LNCaP clone FGC (cell line): ENCODE results near the gene KRTAP5-7.
"Not testable (repeated sequence)": the region's sequence is repeated elsewhere in the genome, so short reads cannot be mapped to it uniquely, and the experiment has no call there.

Source experiments
- DNase-seq: peaks from one replicate; pipeline ENCODE4 v3.0.0-alpha.2; 2011; ENCODE audit warnings: low read depth
- H3K4me3 ChIP-seq: 2 replicates; pipeline ENCODE4 v1.5.1; 2011; ENCODE audit warnings: mild to moderate bottlenecking, low read depth, low read length, control low read depth
- TF ChIP-seq, protein P1 (sequence below): IDR thresholded peaks from 2 replicates; pipeline ENCODE4 v1.5.1; 2012; ENCODE audit warnings: mild to moderate bottlenecking; ENCODE audit not compliant: control insufficient read depth, insufficient read depth; ENCODE audit errors: extremely low read depth

Gene KRTAP5-7

DNA sequence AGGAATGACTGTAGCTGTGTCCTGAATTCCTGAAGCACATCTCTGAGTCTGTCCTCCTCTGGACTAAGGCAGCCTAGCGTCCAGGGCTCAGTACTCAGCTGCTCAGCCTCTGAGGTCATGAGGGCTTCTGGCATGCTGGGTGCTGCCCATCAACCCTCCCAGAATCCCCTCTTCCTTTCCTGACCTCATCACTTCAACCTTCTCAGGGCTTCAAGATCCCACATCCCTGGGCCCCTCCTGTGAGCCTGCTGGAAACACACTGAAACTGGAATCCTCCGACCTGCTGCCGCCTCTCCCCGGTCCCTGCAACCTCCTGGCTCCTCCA lies 11.6 kb downstream of the KRTAP5-7 start:
- TF ChIP-seq, protein P1, sequence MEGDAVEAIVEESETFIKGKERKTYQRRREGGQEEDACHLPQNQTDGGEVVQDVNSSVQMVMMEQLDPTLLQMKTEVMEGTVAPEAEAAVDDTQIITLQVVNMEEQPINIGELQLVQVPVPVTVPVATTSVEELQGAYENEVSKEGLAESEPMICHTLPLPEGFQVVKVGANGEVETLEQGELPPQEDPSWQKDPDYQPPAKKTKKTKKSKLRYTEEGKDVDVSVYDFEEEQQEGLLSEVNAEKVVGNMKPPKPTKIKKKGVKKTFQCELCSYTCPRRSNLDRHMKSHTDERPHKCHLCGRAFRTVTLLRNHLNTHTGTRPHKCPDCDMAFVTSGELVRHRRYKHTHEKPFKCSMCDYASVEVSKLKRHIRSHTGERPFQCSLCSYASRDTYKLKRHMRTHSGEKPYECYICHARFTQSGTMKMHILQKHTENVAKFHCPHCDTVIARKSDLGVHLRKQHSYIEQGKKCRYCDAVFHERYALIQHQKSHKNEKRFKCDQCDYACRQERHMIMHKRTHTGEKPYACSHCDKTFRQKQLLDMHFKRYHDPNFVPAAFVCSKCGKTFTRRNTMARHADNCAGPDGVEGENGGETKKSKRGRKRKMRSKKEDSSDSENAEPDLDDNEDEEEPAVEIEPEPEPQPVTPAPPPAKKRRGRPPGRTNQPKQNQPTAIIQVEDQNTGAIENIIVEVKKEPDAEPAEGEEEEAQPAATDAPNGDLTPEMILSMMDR, result no peak
- no peak for DNase-seq
- no peak overlapping the region for H3K4me3 ChIP-seq

DNA sequence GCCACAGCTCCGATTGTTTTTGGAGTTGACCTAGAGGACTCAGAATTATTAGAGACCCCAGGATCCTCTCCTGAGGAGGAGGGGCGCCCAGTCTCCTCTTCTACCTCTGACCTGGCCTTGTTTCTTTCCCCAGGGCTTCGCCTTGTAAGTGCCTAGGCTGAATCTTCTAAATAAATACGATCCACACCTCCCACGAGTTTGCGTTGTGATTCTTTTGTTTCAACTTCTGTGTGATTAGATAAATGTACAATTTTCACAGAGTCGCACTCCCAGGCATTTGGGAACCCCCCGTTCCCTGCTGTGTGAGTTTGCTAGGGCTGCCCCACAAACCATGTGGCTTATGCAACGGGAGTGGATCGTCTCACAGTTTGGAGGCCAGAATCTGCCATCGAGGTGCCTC lies 11.9 kb downstream of the KRTAP5-7 start:
- TF ChIP-seq, protein P1, result no peak
- no peak for DNase-seq
- no peak overlapping the region for H3K4me3 ChIP-seq

DNA sequence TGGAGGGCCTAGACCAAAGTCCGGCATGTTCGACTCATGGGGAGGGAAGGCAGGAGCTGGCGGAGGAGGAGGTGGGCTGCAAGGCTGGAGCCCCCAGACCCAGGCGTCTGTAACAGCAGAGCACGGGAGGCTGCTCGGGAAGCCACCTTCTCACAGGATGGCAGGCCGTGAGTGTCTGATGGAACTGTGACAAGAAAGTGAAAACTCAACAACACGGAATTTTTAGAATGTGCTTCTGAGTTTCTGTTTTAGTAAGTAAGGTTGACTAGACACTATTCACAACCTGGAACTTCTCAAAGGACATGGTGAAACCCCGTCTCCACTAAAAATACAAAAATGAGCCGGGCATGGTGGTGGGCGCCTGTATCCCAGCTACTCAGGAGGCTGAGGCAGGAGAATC lies 12.9 kb downstream of the KRTAP5-7 start:
- H3K4me3 ChIP-seq, DNase-seq: not testable (repeated sequence)

DNA sequence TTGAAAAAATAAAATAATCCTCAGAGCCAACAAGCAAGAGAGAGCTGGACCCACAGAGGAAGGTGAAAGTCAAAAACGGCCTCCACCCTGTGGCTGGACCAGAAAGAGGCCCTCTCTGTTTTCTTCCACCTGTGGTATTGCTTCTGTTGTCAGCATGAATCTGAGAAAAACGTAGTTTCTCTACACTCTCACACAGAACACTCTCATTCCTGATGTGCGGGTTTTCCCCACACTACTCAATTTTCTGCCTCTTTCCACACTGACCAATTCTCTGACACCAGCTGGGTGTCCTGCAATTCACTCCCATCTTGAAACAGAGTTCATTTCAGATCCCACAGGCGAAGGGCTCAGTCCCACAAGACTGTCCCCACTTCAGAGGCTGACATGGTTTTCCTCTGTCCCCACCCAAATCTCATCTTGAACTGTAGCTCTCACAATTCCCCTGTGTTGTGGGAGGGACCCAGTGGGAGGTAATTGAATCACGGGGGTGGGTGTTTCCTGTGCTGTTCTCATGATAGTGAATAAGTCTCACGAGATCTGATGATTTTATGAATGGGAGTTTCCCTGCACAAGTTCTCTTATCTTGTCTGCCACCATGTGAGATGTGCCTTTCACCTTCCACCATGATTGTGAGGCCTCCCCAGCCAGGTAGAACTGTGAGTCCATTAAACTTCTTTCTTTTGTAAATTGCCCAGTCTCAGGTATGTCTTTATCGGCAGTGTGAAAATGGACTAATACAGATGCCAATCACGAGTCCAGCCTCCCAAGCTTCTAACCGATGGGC lies 13.6 kb downstream of the KRTAP5-7 start:
- not testable (repeated sequence) for DNase-seq, H3K4me3 ChIP-seq

DNA sequence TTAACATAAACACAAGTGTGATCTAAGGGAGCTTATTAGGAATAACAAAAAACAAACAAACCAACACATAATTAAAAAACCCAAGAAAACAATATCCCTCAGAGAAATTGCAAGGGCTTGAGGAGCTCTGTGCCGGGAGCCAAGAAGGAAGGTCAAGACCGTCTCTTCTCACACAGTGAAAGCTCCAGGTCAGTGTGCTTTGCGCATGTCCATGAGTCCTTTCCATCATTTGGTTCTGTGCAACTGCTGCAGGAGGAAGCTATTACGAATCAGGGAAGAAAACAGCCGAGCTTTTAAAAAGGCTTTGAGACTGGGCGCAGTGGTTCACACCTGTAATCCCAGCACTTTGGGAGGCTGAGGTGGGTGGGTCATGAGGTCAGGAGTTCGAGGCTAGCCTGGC lies 15.3 kb downstream of the KRTAP5-7 start:
- DNase-seq, result no peak
- TF ChIP-seq, protein P1, result no peak
- H3K4me3 ChIP-seq, result no peak overlapping the region

DNA sequence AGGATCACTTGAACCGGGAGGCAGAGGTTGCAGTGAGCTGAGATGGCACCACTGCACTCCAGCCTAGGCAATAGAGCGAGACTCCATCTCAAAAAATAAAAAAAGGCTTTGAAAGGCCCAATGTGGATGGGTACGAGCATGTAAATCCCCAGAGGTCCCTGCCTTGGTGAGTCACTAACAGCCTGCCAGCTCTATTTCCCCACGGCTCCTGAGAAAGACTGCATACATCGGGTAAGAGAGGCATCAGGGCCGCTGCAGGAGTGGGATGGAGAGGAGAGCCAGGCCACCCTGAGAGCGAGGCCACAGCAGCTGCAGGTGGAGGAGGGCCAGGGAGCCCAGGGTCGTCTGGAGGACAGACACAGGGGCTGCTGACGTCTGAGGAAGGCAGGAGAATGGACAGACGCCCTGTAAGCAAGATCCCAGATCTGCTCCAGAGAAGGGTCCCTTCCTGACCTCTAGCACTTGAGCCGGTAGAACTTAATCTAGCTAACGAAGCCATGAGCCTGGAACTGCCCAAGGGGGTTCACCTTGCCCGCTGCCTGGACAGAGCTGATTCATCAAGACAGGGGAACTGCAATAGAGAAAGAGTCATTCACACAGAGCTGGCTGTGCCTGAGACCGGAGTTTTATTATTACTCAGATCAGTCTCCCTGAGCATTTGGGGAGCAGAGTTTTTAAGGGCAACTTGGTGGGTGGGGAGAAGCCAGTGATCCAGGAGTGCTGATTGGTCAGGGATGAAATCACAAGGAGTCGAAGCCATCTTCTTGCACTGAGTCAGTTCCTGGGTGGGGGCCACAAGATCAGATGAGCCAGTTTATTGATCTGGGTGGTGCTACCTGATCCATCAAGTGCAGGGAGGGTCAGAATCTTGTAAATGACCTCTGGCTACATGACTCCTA lies 16.1 kb downstream of the KRTAP5-7 start:
- DNase-seq, result no peak
- TF ChIP-seq, protein P1, result no peak
- no peak overlapping the region for H3K4me3 ChIP-seq

DNA sequence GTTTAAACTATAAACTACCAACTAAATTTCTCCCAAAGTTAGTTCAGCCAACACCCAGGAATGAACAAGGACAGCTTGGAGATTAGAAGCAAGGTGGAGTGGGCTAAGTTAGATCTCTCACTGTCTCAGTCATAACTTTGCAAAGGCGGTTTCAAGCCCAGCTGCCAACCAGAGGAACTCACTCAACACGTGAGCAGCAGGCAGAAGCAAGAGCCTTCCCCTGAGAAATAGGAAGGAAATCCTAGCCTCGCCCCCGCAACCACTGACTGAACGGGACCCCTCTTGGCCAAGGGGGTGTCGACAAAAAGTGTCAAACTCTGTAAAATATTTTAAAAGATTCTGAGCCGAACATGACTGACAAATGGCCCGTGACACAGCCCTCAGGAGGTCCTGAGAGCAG lies 16.8 kb downstream of the KRTAP5-7 start:
- TF ChIP-seq, protein P1, result no peak
- DNase-seq, result no peak

More for the DNA sequence above, 16.8 kb downstream of the KRTAP5-7 start:
- H3K4me3 ChIP-seq, result no peak overlapping the region
